Liver (tissue), 9 donors: ENCODE results near the gene RAD23B. TPM values are rescaled to one million over a fixed set of nuclear protein-coding genes. Genes with fewer than 3 reads are reported as not detected.

Experiments
- DNase-seq: peaks from one replicate; pipeline ENCODE4 v3.0.0-alpha.2; 2017; ENCODE audit warnings: low spot score
- H3K27ac ChIP-seq, 2 donors: one replicate each; pipeline ENCODE4 v1.7.0; 2013; ENCODE audit warnings: inconsistent platforms in 2 of 2, low read length in 2 of 2, control low read depth in 1 of 2, low read depth in 1 of 2, mild to moderate bottlenecking in 1 of 2
- H3K27me3 ChIP-seq, 4 donors: one replicate each; pipeline versions ENCODE4 v1.6.1 to v1.7.0; 2013; ENCODE audit warnings: low read length in 3 of 4, inconsistent platforms in 1 of 4, mild to moderate bottlenecking in 1 of 4, moderate library complexity in 1 of 4; ENCODE audit not compliant: control insufficient read depth in 4 of 4, insufficient read depth in 4 of 4
- H3K36me3 ChIP-seq, 4 donors: one replicate each; pipeline versions ENCODE4 v1.6.1 to v1.7.0; 2013; ENCODE audit warnings: low read length in 3 of 4, mild to moderate bottlenecking in 3 of 4, low read depth in 1 of 4, moderate library complexity in 1 of 4; ENCODE audit not compliant: control insufficient read depth in 4 of 4, insufficient read depth in 3 of 4
- H3K4me1 ChIP-seq, 4 donors: one replicate each; pipeline versions ENCODE4 v1.6.1 to v1.7.0; 2013; ENCODE audit warnings: low read length in 3 of 4, mild to moderate bottlenecking in 3 of 4, moderate library complexity in 1 of 4; ENCODE audit not compliant: control insufficient read depth in 4 of 4, insufficient read depth in 4 of 4
- H3K4me3 ChIP-seq, 3 donors: one replicate each; pipeline versions ENCODE4 v1.6.1 to v1.7.0; 2013; ENCODE audit warnings: low read length in 3 of 3, control low read depth in 1 of 3, low read depth in 1 of 3, mild to moderate bottlenecking in 1 of 3
- H3K9ac ChIP-seq, 2 donors: one replicate each; pipeline ENCODE4 v1.7.0; 2013; ENCODE audit warnings: low read length in 2 of 2, mild to moderate bottlenecking in 2 of 2, moderate library complexity in 2 of 2, control low read depth in 1 of 2, low read depth in 1 of 2
- H3K9me3 ChIP-seq, 4 donors: one replicate each; pipeline versions ENCODE4 v1.6.1 to v1.7.0; 2013; ENCODE audit warnings: low read length in 3 of 4; ENCODE audit not compliant: control insufficient read depth in 4 of 4
- EGR1 ChIP-seq, 2 donors: IDR thresholded peaks; 2 replicates each; pipeline ENCODE4 v1.6.1; 2016 to 2018; ENCODE audit warnings: antibody characterized with exemption in 2 of 2, low read depth in 2 of 2
- FOXA1 ChIP-seq: IDR thresholded peaks from 2 replicates; pipeline ENCODE4 v1.6.1; 2016; ENCODE audit warnings: antibody characterized with exemption
- FOXA2 ChIP-seq: IDR thresholded peaks from 2 replicates; pipeline ENCODE4 v1.6.1; 2016; ENCODE audit warnings: antibody characterized with exemption
- GABPA ChIP-seq, 2 donors: IDR thresholded peaks in 1 of 2; conservative IDR thresholded peaks in 1 of 2; 2 replicates each; pipeline ENCODE4 v1.6.1; 2016; ENCODE audit warnings: antibody characterized with exemption in 2 of 2, mild to moderate bottlenecking in 1 of 2, moderate library complexity in 1 of 2
- HNF4A ChIP-seq, 2 donors: conservative IDR thresholded peaks; 2 replicates each; pipeline ENCODE4 v1.6.1; 2016; ENCODE audit warnings: antibody characterized with exemption in 2 of 2, mild to moderate bottlenecking in 2 of 2
- HNF4G ChIP-seq: IDR thresholded peaks from 2 replicates; pipeline ENCODE4 v1.6.1; 2016; ENCODE audit warnings: antibody characterized with exemption
- JUND ChIP-seq, 2 donors: IDR thresholded peaks; 2 replicates each; pipeline ENCODE4 v1.6.1; 2016; ENCODE audit warnings: antibody characterized with exemption in 2 of 2
- NR2F2 ChIP-seq: IDR thresholded peaks from 2 replicates; pipeline ENCODE4 v1.6.1; 2016; ENCODE audit warnings: antibody characterized with exemption
- RAD21 ChIP-seq, 2 donors: IDR thresholded peaks; 2 replicates each; pipeline ENCODE4 v1.6.1; 2016; ENCODE audit warnings: antibody characterized with exemption in 2 of 2, mild to moderate bottlenecking in 2 of 2
- RXRA ChIP-seq, 2 donors: IDR thresholded peaks; 2 replicates each; pipeline ENCODE4 v1.6.1; 2017 to 2018; ENCODE audit warnings: antibody characterized with exemption in 2 of 2, mild to moderate bottlenecking in 1 of 2
- SP1 ChIP-seq: IDR thresholded peaks from 2 replicates; pipeline ENCODE4 v1.6.1; 2018; ENCODE audit warnings: antibody characterized with exemption, mild to moderate bottlenecking
- TAF1 ChIP-seq: conservative IDR thresholded peaks from 2 replicates; pipeline ENCODE4 v1.6.1; 2016; ENCODE audit warnings: antibody characterized with exemption, mild to moderate bottlenecking
- YY1 ChIP-seq: IDR thresholded peaks from 2 replicates; pipeline ENCODE4 v1.6.1; 2016; ENCODE audit warnings: antibody characterized with exemption, mild to moderate bottlenecking
- WGBS: extraction: QIAGEN DNeasy Blood & Tissue Kit; methylation state at CpG from one replicate; pipeline ENCODE4 v1.1.7; 2013; 5-methylcytosine and 5-hydroxymethylcytosine counted together
- polyA plus RNA-seq, 2 donors: library from polyadenylated mRNA; stranded (reverse) in 1 of 2; unstranded in 1 of 2; fragments of 200-250 nt in 1 of 2; fragments of >200 nt in 1 of 2; fragmentation: Nextera tagmentation in 1 of 2; extraction: Ambion mirVana in 1 of 2; gene quantifications; one replicate each; pipeline versions ENCODE4 v1.2.1 to v1.2.3, GENCODE V29; 2013 to 2015
- total RNA-seq, 2 donors: library from RNA; depleted of rRNA; stranded (reverse); fragments of >200 nt; gene quantifications; one replicate each; pipeline ENCODE4 v1.2.3, GENCODE V29; 2014
- TF ChIP-seq, protein P1 (sequence below): IDR thresholded peaks from 2 replicates; pipeline ENCODE4 v1.6.1; 2016; ENCODE audit warnings: antibody characterized with exemption
- TF ChIP-seq, protein P2 (sequence below): IDR thresholded peaks from 2 replicates; pipeline ENCODE4 v1.6.1; 2016; ENCODE audit warnings: antibody characterized with exemption, mild to moderate bottlenecking
- TF ChIP-seq, protein P3 (sequence below): IDR thresholded peaks from 2 replicates; pipeline ENCODE4 v1.6.1; 2016; ENCODE audit warnings: antibody characterized with exemption
- TF ChIP-seq, protein P4 (sequence below): IDR thresholded peaks from 2 replicates; pipeline ENCODE4 v1.6.1; 2016; ENCODE audit warnings: antibody characterized with exemption
- TF ChIP-seq, protein P5 (sequence below): fragments of 150-350 bp; IDR thresholded peaks from 2 replicates; pipeline ENCODE4 v1.5.1; 2017; ENCODE audit warnings: improper control_type of control experiment, low read depth, low read length; ENCODE audit not compliant: missing input control
- donor health status: healthy.
- donor health status: healthy.
- donor health status: healthy.
- donor health status: healthy.
- donor health status: healthy.

The RAD23B gene
- total and polyA plus RNA-seq, 4 donors = 13.6 to 101 (median 61.6) TPM

DNA sequence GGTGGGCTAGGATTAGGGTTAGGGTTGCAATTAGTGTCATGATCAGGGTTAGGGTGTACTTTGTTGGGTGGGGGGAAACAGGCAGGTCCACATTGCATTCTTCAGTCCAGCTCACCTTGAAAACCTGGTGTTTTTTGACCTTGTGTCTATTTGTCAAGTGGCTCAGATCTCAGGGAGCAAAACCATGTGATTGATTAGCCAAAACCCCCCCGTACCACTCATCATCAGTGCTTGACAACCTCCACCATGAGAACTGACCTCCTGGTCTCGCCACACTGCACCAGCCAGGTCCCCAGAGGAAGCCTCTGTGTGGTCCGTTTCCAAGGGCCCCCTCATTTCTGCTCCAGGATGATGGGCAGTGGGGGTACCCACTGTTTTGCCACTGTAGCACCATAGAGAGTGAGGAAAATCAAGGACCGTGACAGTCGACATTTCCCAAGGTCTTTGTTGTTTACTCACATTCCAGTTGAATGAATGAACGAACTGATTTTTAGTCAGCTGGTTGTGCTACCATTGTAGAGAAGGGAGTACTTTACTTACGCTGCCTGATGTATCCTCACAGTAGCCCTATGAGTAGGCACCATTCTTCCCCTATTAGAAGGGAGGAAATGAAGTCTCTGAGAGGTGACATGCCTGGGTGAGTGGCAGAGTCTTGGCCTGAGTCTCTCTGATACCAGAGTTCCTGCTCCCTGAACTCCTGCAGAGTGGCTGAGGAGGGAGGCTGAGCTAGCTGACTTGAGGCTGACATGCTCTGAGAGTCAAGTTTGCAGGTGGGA lies 84.8 kb downstream of the RAD23B start:
- TF ChIP-seq RAD21 (IDR thresholded peaks at IDR 0.05) (no peak), FOXA2 (no peak), HNF4A (conservative IDR thresholded peaks at IDR 0.05) (no peak), SP1 (no peak), RXRA (IDR thresholded peaks at IDR 0.05) (no peak), HNF4G (no peak), FOXA1 (no peak), GABPA (IDR thresholded peaks at IDR 0.05 in 1 of 2, conservative IDR thresholded peaks at IDR 0.05 in 1 of 2) (no peak), EGR1 (IDR thresholded peaks at IDR 0.05; ENCODE audit: low read depth in 2 of 2) (no peak), JUND (IDR thresholded peaks at IDR 0.05) (no peak), NR2F2 (no peak), YY1 (no peak), TAF1 (no peak)
- TF ChIP-seq, protein P1, sequence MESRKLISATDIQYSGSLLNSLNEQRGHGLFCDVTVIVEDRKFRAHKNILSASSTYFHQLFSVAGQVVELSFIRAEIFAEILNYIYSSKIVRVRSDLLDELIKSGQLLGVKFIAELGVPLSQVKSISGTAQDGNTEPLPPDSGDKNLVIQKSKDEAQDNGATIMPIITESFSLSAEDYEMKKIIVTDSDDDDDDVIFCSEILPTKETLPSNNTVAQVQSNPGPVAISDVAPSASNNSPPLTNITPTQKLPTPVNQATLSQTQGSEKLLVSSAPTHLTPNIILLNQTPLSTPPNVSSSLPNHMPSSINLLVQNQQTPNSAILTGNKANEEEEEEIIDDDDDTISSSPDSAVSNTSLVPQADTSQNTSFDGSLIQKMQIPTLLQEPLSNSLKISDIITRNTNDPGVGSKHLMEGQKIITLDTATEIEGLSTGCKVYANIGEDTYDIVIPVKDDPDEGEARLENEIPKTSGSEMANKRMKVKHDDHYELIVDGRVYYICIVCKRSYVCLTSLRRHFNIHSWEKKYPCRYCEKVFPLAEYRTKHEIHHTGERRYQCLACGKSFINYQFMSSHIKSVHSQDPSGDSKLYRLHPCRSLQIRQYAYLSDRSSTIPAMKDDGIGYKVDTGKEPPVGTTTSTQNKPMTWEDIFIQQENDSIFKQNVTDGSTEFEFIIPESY = no peak
- TF ChIP-seq, protein P2, sequence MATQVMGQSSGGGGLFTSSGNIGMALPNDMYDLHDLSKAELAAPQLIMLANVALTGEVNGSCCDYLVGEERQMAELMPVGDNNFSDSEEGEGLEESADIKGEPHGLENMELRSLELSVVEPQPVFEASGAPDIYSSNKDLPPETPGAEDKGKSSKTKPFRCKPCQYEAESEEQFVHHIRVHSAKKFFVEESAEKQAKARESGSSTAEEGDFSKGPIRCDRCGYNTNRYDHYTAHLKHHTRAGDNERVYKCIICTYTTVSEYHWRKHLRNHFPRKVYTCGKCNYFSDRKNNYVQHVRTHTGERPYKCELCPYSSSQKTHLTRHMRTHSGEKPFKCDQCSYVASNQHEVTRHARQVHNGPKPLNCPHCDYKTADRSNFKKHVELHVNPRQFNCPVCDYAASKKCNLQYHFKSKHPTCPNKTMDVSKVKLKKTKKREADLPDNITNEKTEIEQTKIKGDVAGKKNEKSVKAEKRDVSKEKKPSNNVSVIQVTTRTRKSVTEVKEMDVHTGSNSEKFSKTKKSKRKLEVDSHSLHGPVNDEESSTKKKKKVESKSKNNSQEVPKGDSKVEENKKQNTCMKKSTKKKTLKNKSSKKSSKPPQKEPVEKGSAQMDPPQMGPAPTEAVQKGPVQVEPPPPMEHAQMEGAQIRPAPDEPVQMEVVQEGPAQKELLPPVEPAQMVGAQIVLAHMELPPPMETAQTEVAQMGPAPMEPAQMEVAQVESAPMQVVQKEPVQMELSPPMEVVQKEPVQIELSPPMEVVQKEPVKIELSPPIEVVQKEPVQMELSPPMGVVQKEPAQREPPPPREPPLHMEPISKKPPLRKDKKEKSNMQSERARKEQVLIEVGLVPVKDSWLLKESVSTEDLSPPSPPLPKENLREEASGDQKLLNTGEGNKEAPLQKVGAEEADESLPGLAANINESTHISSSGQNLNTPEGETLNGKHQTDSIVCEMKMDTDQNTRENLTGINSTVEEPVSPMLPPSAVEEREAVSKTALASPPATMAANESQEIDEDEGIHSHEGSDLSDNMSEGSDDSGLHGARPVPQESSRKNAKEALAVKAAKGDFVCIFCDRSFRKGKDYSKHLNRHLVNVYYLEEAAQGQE = no peak
- TF ChIP-seq, protein P3, sequence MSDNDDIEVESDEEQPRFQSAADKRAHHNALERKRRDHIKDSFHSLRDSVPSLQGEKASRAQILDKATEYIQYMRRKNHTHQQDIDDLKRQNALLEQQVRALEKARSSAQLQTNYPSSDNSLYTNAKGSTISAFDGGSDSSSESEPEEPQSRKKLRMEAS = no peak
- TF ChIP-seq, protein P4, sequence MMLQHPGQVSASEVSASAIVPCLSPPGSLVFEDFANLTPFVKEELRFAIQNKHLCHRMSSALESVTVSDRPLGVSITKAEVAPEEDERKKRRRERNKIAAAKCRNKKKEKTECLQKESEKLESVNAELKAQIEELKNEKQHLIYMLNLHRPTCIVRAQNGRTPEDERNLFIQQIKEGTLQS = no peak
- TF ChIP-seq, protein P5, sequence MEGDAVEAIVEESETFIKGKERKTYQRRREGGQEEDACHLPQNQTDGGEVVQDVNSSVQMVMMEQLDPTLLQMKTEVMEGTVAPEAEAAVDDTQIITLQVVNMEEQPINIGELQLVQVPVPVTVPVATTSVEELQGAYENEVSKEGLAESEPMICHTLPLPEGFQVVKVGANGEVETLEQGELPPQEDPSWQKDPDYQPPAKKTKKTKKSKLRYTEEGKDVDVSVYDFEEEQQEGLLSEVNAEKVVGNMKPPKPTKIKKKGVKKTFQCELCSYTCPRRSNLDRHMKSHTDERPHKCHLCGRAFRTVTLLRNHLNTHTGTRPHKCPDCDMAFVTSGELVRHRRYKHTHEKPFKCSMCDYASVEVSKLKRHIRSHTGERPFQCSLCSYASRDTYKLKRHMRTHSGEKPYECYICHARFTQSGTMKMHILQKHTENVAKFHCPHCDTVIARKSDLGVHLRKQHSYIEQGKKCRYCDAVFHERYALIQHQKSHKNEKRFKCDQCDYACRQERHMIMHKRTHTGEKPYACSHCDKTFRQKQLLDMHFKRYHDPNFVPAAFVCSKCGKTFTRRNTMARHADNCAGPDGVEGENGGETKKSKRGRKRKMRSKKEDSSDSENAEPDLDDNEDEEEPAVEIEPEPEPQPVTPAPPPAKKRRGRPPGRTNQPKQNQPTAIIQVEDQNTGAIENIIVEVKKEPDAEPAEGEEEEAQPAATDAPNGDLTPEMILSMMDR = no peak
- Histone ChIP-seq H3K9me3 (no peaks in the 10 kb centered on the region), H3K27ac (no peak overlapping the region), H3K4me1 (peaks cover 0 to 9% (median 6%) of the 10 kb centered on the region in 4 donors), H3K4me3 (no peak overlapping the region), H3K27me3 (no peaks in the 10 kb centered on the region), H3K9ac (no peak overlapping the region), H3K36me3 (no peaks in the 10 kb centered on the region)
- 70% methylated on average over 7 of the region's 7 CpGs for WGBS
- no peak for DNase-seq
